B cell (primary cell): Measurements from ENCODE around the gene NMNAT2. TPM values are rescaled to one million over a fixed set of nuclear protein-coding genes. Genes with fewer than 3 reads are reported as not detected.

Experiments
- ATAC-seq: fragments of 200-7000 bp; cut with Tn5 transposase; one replicate; pipeline ENCODE4 v1.10.0; 2021; ENCODE audit warnings: low read depth, mild to moderate bottlenecking, moderate number of reproducible peaks, moderate library complexity
- CTCF ChIA-PET: fragments of 350-600 bp; sonication (Branson Sonifier 250); formaldehyde crosslinking; loops from one replicate; lab custom pipeline; 2021; ENCODE audit warnings: antibody characterized with exemption, inconsistent platforms; lab: Charles Lee
- POLR2A ChIA-PET: fragments of 350-600 bp; sonication (Branson Sonifier 250); formaldehyde crosslinking; loops from one replicate; lab custom pipeline; 2021; ENCODE audit warnings: antibody characterized with exemption; lab: Charles Lee
- DNase-seq: peaks from one replicate; pipeline ENCODE4 v3.0.0; 2013
- H2AFZ ChIP-seq: 2 replicates; pipeline ENCODE4 v1.6.1; 2012; ENCODE audit warnings: mild to moderate bottlenecking, low read depth, low read length; ENCODE audit not compliant: insufficient read depth, poor library complexity, severe bottlenecking
- H3K27ac ChIP-seq, 2 donors: 1 replicate in 1 of 2; 2 replicates in 1 of 2; pipeline ENCODE4 v1.5.1; 2012 to 2013; ENCODE audit warnings: low read length in 2 of 2, mild to moderate bottlenecking in 2 of 2, moderate library complexity in 1 of 2
- H3K27me3 ChIP-seq, 4 experiments: fragments of 200-600 bp in 1 of 4; sonication (generic) in 1 of 4; replicated peaks in 1 of 4; 1 replicate in 2 of 4; 2 replicates in 2 of 4; pipeline versions ENCODE4 v1.6.1 to v1.7.0; 2013 to 2016; ENCODE audit warnings: low read length in 3 of 4, mild to moderate bottlenecking in 2 of 4, mixed read lengths in 1 of 4, moderate library complexity in 1 of 4; ENCODE audit not compliant: insufficient read depth in 4 of 4, control insufficient read depth in 3 of 4; ENCODE audit errors: control extremely low read depth in 1 of 4
- H3K36me3 ChIP-seq, 2 experiments: replicated peaks in 1 of 2; 1 replicate in 1 of 2; 2 replicates in 1 of 2; pipeline versions ENCODE4 v1.6.1 to v1.7.1; 2013; ENCODE audit warnings: low read length in 1 of 2; ENCODE audit not compliant: insufficient read depth in 2 of 2, control insufficient read depth in 1 of 2; ENCODE audit errors: control extremely low read depth in 1 of 2, extremely low read depth in 1 of 2
- H3K4me1 ChIP-seq, 2 donors: fragments of 200-600 bp in 1 of 2; sonication (generic) in 1 of 2; 1 replicate in 1 of 2; 2 replicates in 1 of 2; pipeline versions ENCODE4 v1.5.1 to v1.6.1; 2013 to 2017; ENCODE audit warnings: low read length in 2 of 2; ENCODE audit not compliant: control insufficient read depth in 2 of 2, insufficient read depth in 2 of 2
- H3K4me2 ChIP-seq: replicated peaks from 2 replicates; pipeline ENCODE3; 2012; ENCODE audit warnings: mild to moderate bottlenecking, low read depth, low read length; ENCODE audit not compliant: poor library complexity, severe bottlenecking
- H3K4me3 ChIP-seq, 5 experiments: fragments of 200-600 bp in 1 of 5; sonication (generic) in 1 of 5; 1 replicate in 3 of 5; 2 replicates in 2 of 5; pipeline versions ENCODE4 v1.5.1 to v1.7.0; 2011 to 2016; ENCODE audit warnings: low read length in 4 of 5, mild to moderate bottlenecking in 4 of 5, low read depth in 2 of 5, control low read depth in 1 of 5, moderate library complexity in 1 of 5; ENCODE audit not compliant: insufficient read depth in 1 of 5; ENCODE audit errors: control extremely low read depth in 1 of 5, extremely low read depth in 1 of 5
- H3K79me2 ChIP-seq: fragments of 200-600 bp; sonication (generic); one replicate; pipeline ENCODE4 v1.6.0; 2016; ENCODE audit warnings: low read length; ENCODE audit not compliant: control insufficient read depth, insufficient read depth
- H3K9ac ChIP-seq: fragments of 200-600 bp; sonication (generic); 2 replicates; pipeline ENCODE4 v1.6.1; 2017; ENCODE audit warnings: mild to moderate bottlenecking, low read length, moderate library complexity
- H3K9me3 ChIP-seq, 3 donors: one replicate each; pipeline versions ENCODE4 v1.6.1 to v1.7.1; 2013; ENCODE audit warnings: low read length in 2 of 3; ENCODE audit not compliant: control insufficient read depth in 2 of 3, insufficient read depth in 1 of 3; ENCODE audit errors: control extremely low read depth in 1 of 3
- H4K20me1 ChIP-seq: 2 replicates; pipeline ENCODE4 v1.6.0; 2012; ENCODE audit warnings: mild to moderate bottlenecking, low read length; ENCODE audit not compliant: insufficient read depth, control insufficient read depth, poor library complexity, severe bottlenecking
- H3K27ac Mint-ChIP-seq: one replicate; pipeline ENCODE4 v1.8.0; 2021; ENCODE audit warnings: mixed read lengths
- H3K27me3 Mint-ChIP-seq: one replicate; pipeline ENCODE4 v1.8.0; 2021; ENCODE audit warnings: mixed read lengths
- H3K4me1 Mint-ChIP-seq: one replicate; pipeline ENCODE4 v1.8.0; 2021; ENCODE audit warnings: mixed read lengths
- H3K4me3 Mint-ChIP-seq: one replicate; pipeline ENCODE4 v1.8.0; 2021; ENCODE audit warnings: mixed read lengths
- H3K9me3 Mint-ChIP-seq: one replicate; pipeline ENCODE4 v1.8.0; 2022; ENCODE audit warnings: mixed read lengths; ENCODE audit not compliant: insufficient read depth
- EZH2 ChIP-seq: IDR thresholded peaks from 2 replicates; pipeline ENCODE4 v1.6.1; 2012; ENCODE audit warnings: borderline replicate concordance, low read depth, mild to moderate bottlenecking, moderate library complexity, low read length; ENCODE audit not compliant: insufficient read depth, poor library complexity, severe bottlenecking
- WGBS: methylation state at CpG from one replicate; pipeline ENCODE4 v1.1.5; 2013; ENCODE audit warnings: missing lambda C conversion rate; ENCODE audit not compliant: insufficient coverage; 5-methylcytosine and 5-hydroxymethylcytosine counted together
- intact Hi-C: fragments of 100-400 bp; cut with micrococcal nuclease; formaldehyde crosslinking; loops from one replicate; pipeline ENCODE4 v1.10.0; 2022
- polyA plus RNA-seq: library from polyadenylated mRNA; depleted of rRNA; stranded (reverse); fragments of >200 nt; gene quantifications from 2 replicates; pipeline ENCODE4 v1.2.3, GENCODE V29; 2012
- total RNA-seq, 2 donors: library from RNA; stranded (reverse); fragments of 120-200 nt in 1 of 2; gene quantifications; 1 replicate in 1 of 2; 2 replicates in 1 of 2; pipeline versions ENCODE4 v1.2.3 to v1.2.4, GENCODE V29; 2013 to 2022
- TF ChIP-seq, protein P1 (sequence below): fragments of 200-600 bp; IDR thresholded peaks from one replicate; pipeline ENCODE4 v1.8.0; 2022; ENCODE audit warnings: antibody characterized with exemption, mild to moderate bottlenecking

The NMNAT2 gene
- total and polyA plus RNA-seq, 2 donors (not counting 1 experiment from before 2014, with no cell fraction given): not detected

- no peaks in the 10 kb centered on the region for H3K4me1 Mint-ChIP-seq
- WGBS: no CpG with 5 or more reads among the region's 1 CpG
Observed at GRCh38 chr1:183247931-183248330, 170.2 kb downstream of the NMNAT2 start.

GRCh38 chr1:183247484-183247883, 170.7 kb downstream of the NMNAT2 start:
- Histone ChIP-seq H3K27me3 (peaks cover 0 to 10% (median 0%) of the 10 kb centered on the region in 4 experiments), H3K36me3 (no peaks in the 10 kb centered on the region), H3K79me2 (no peaks in the 10 kb centered on the region), H3K9ac (no peak overlapping the region), H4K20me1 (no peaks in the 10 kb centered on the region), H3K4me3 (no peak overlapping the region), H3K9me3 (no peaks in the 10 kb centered on the region), H3K4me1 (no peaks in the 10 kb centered on the region), H2AFZ (no peak overlapping the region), H3K4me2 (no peak overlapping the region), H3K27ac (no peak overlapping the region)
- no CpG with 5 or more reads among the region's 3 CpGs for WGBS
- ChIA-PET CTCF (interaction anchor here (0.7 to 1.3 kb wide), 2 partner anchors 10 to 40 kb away, joined by 3 read pairs; no protein-coding TSS in a partner anchor), POLR2A (no interaction called here)
- Mint-ChIP-seq H3K9me3 (no peaks in the 10 kb centered on the region), H3K27me3 (peaks cover 42% of the 10 kb centered on the region), H3K4me3 (no peak overlapping the region), H3K4me1 (no peaks in the 10 kb centered on the region), H3K27ac (no peak overlapping the region)
- DNase-seq: no peak
- no peak for ATAC-seq
- TF ChIP-seq, protein P1, sequence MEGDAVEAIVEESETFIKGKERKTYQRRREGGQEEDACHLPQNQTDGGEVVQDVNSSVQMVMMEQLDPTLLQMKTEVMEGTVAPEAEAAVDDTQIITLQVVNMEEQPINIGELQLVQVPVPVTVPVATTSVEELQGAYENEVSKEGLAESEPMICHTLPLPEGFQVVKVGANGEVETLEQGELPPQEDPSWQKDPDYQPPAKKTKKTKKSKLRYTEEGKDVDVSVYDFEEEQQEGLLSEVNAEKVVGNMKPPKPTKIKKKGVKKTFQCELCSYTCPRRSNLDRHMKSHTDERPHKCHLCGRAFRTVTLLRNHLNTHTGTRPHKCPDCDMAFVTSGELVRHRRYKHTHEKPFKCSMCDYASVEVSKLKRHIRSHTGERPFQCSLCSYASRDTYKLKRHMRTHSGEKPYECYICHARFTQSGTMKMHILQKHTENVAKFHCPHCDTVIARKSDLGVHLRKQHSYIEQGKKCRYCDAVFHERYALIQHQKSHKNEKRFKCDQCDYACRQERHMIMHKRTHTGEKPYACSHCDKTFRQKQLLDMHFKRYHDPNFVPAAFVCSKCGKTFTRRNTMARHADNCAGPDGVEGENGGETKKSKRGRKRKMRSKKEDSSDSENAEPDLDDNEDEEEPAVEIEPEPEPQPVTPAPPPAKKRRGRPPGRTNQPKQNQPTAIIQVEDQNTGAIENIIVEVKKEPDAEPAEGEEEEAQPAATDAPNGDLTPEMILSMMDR: no peak
- no peak for TF ChIP-seq EZH2
- intact Hi-C loops: no loop called here

More at GRCh38 chr1:183247931-183248330, 170.2 kb downstream of the NMNAT2 start:
- DNase-seq (no peak), ATAC-seq (no peak)
- no peak overlapping the region for H3K27ac ChIP-seq
- no peaks in the 10 kb centered on the region for H3K9me3 Mint-ChIP-seq
- no peaks in the 10 kb centered on the region for H3K36me3 ChIP-seq
- CTCF ChIA-PET: interaction anchor here (0.7 to 1.3 kb wide), 2 partner anchors 9 to 39 kb away, joined by 3 read pairs; no protein-coding TSS in a partner anchor
- H3K9ac ChIP-seq: no peak overlapping the region
- peaks cover 42% of the 10 kb centered on the region for H3K27me3 Mint-ChIP-seq
- no peaks in the 10 kb centered on the region for H3K4me1 ChIP-seq
- H3K27me3 ChIP-seq: peaks cover 0 to 10% (median 0%) of the 10 kb centered on the region in 4 experiments
- H3K9me3 ChIP-seq: no peaks in the 10 kb centered on the region
- no peak overlapping the region for H3K27ac Mint-ChIP-seq
- H3K79me2 ChIP-seq: no peaks in the 10 kb centered on the region
- no peaks in the 10 kb centered on the region for H4K20me1 ChIP-seq
- no peak overlapping the region for H2AFZ ChIP-seq
- no peak for TF ChIP-seq EZH2
- TF ChIP-seq, protein P1: no peak
- intact Hi-C loops: no loop called here
- POLR2A ChIA-PET: no interaction called here
- no peak overlapping the region for H3K4me3 ChIP-seq
- no peak overlapping the region for H3K4me2 ChIP-seq
- H3K4me3 Mint-ChIP-seq: no peak overlapping the region
